Stimulated activated CD4-positive, alpha-beta T cell treated with anti-CD3 and anti-CD28 coated beads, Interleukin-15, amount 100 ng/mL, for 24 hours (primary cell): ENCODE data around the gene VRK1.

ENCODE experiments used
- DNase-seq: peaks from one replicate; pipeline ENCODE4 v3.0.0-alpha.2; 2020

Gene VRK1

GRCh38 chr14:96792003-96792402 lies 5.2 kb upstream of the VRK1 start:
- no peak for DNase-seq

- DNase-seq: no peak
These were observed 4.6 kb upstream of the VRK1 start for GRCh38 chr14:96792591-96792990.

- no peak for DNase-seq
These were observed 3.6 kb upstream of the VRK1 start for GRCh38 chr14:96793547-96793946.

DNA sequence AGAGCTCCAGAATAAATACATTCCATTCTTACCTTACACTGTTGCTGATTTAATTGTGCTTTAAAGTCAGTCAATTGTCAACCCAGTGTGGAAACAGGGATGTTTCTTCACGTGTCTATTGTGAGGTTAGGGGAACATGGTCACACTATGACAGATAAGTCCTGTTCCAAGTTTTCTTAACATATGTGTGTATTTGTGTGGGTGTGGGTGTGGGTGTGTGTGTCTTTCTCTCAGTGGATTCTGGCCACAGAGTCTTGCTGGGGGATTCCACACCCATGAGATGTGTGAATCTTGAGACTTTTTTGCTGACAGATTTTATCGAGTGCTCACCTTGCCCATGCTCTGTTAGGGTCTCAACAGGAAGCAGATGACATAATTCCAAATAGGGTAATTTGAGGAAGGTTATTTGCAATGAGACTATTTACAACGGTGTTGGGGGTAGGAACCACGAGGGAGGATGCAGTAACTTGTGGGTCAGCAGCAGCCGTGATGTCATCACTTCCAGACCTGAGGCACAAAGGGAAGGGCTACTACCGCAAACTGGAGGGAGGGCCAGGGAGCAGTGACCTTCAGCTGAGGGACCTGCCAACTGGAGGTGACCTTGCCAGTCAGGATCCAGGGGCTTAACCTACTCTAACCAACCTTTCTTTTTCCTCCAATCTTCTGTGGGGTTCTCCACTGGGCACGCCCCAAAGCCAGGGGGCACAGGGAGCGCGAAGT lies 1.9 kb upstream of the VRK1 start:
- DNase-seq: no peak

DNA sequence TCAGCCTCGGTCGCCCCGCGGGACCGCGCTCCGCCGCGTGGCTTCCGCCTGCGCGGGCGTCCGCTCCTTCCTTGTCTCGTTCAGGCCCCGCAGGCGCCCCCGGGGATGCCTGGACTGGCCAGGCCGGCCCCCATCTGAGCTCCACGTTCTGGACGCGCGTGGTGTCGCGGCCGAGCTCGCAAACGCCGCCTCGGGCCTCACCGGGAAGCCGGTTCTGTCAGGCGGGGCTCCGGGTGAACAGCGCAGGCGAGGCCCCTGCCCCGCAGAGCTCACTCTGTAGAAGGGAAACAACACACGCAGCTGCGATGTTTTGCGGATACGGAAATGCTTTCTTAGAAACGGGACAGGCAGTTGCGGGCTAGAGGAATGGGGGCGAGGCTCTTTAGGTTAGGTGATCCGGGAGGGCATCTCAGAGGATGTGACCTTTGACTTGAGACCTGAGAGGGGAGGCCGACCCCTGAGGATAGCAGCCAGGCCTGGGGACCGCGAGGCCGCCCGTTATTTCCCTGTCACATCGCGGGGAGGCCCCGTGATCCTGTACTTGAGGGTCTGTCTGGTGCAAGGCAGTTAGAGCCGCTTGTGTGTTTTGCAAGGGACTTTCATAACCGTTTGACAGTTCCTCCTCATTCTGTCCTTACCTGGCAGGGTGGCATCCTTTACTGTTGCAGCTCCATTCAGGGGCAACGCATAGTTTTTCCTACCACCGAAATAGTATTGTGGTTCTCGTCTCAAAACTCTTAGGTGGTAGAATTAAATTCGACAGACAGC lies 584 bp downstream of the VRK1 start:
- DNase-seq: peak; percentile 54

- DNase-seq: no peak
These were observed 1.8 kb downstream of the VRK1 start for GRCh38 chr14:96798956-96799355.

DNA sequence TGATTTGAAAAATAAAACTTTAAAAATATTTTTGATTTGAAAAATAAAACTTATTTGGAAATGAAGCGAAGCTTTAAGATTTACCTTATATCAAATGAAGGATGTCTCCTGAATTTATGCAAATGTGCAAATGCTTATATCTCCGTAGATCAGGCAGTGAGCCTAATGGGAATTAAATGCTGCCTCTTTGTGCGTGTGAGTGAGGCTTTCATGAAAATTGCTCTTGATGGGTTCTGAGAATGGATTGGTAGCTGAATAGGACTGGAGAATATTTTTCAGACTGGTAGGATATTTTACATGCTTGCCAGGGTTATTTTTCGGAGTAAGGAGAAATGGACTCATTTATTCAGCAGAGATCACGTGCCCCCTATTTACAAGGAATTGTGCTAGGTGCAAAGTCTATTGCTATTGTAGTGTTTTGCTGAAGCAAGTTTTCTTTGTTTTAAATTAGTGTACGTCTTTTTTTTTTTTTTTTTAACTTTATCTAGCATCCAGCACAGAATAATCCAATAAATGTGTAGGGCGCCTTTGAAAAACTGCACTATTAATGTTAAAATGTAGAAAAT lies 2.4 kb downstream of the VRK1 start:
- DNase-seq: no peak

GRCh38 chr14:96801931-96802330 lies 4.7 kb downstream of the VRK1 start:
- DNase-seq: no peak

- DNase-seq: no peak
These were observed 5.8 kb downstream of the VRK1 start for GRCh38 chr14:96802963-96803362.

DNA sequence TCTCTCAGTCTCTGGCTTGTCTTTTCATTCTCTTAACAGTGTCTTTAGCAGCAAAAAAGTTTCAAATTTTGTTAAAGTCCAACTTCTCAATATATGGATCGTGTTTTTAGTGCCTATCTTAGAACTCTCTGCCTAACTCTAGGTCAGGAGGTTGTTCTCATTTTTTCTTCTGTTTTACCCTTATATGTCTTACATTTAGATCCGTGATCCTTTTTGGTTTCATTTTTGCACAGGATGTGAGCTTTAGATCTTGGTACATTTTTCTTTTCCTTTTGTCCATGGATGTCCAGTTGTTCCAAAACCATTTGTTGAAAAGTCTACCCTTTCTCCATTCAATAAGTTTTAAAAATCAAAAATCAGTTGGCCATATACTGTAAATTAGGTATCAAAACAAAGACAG lies 6.8 kb downstream of the VRK1 start:
- DNase-seq: no peak

DNA sequence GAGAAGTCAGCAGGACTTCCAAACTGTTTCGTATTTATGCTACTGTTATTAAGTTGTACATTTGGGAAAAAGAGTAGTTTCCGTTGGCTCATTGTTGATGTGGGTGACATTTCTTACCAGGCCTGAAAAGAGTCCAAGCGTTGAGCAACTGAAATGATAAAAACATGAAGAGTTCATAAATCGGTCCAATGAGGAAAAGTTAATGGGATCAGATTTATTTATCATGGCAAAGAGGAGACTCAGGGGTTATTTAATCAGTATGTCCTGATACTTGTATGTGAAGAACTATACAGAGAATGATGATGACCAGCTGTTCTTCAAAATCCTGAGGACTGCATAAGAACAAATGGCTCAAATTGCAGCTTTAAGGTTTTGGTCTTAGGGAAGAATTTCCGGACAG lies 7.7 kb downstream of the VRK1 start:
- no peak for DNase-seq

DNA sequence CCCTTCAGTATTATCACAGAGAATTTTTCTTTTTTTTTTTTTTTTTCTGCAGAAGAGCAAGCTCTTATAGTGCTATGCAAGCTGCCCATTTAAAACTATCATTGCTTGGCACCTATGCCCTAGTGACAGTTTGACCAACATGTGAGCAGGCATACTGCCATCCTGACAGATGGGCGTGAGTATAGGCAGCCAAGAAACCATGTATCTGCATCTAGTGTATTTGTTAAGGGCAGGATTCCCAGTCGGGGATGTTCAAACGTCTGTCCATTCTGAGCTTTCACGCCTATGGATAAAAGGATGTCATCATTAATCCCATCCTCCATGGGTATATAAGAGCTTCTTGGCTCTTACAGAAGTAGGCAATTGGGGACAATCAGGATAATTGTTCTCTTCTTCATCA lies 8.8 kb downstream of the VRK1 start:
- DNase-seq: no peak

GRCh38 chr14:96806836-96807235 lies 9.7 kb downstream of the VRK1 start:
- DNase-seq: no peak

DNA sequence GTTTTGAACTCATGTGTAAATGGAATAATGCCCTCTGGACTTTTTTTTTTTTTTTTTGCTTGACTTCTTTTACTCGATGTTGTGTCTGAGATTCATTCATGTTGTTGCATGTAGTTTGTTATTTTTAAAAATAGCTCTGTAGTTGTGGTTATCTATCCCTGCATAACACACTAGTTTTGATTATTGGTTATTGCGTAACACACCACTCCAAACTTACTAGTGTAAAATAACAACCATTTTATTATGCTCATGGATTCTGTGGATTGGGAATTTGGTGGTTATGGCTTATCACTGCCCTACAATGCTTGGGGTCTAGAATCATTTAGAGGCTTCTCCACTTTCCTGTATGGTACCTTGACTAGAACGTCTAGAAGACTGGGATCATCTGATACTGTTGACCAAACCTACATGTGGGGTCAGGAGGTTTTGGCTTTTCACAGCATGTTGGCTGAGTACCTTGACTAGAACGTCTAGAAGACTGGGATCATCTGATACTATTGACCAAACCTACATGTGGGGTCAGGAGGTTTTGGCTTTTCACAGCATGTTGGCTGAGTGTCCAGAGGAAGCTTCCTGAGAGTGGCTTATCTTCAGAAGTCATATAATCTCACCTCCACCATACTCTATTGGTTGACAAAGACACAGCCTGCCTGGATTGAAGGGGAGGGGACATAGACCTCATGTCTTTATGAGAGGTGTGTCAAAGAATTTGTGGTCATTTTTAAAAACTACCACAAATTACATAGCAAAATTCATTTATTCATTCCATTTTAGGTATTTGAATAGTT lies 11.6 kb downstream of the VRK1 start:
- no peak for DNase-seq

- no peak for DNase-seq
These were observed 14.1 kb downstream of the VRK1 start for GRCh38 chr14:96811265-96811664.

- no peak for DNase-seq
These were observed 14.9 kb downstream of the VRK1 start for GRCh38 chr14:96811985-96812667.

GRCh38 chr14:96816281-96816680 lies 19.1 kb downstream of the VRK1 start:
- DNase-seq: no peak

DNA sequence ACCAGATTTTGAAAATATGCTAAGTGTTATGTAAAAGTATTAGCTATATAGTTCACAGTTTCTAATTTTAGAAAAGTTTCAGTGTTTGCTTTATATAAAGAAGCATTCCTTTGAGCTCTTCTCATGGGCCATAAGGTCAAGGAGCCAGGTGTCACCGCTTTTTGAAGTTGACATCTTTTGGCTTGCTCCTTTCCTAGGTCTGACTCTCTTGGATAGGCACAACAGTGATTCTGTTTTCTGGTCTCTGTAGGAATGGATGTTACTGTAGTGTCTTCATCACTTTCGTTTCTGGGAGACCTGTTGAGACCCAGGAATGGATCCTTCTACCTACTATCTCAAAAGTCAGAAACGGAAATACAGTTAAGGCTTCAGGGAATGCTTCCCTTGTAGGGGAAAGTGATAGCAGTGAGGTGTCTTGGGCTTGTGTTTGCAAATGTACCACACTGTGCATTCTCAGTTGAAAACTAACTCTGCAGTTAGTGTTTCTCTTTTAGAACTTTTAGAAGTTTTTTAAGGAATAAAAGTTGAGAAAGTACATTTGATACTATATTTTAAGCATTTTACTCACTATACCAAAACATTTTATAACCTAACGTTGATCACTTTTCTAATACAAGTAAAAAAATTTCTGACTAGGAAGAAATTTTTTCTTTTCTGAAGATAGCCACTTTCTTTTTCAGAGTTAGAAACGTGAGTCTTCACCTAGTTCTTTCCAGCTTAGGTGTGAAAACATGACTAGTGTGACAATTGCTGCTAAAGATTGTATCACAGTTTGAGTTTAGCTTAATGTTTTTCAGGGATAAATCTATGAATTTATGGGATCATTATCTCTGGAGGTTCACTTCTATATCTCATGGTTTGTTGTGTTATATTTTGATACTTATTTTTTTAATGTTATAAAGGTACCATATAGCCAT lies 20.8 kb downstream of the VRK1 start:
- no peak for DNase-seq

GRCh38 chr14:96821501-96821900 lies 24.3 kb downstream of the VRK1 start:
- no peak for DNase-seq

GRCh38 chr14:96823652-96824051 lies 26.5 kb downstream of the VRK1 start:
- no peak for DNase-seq

GRCh38 chr14:96824283-96824682 lies 27.1 kb downstream of the VRK1 start:
- no peak for DNase-seq

DNA sequence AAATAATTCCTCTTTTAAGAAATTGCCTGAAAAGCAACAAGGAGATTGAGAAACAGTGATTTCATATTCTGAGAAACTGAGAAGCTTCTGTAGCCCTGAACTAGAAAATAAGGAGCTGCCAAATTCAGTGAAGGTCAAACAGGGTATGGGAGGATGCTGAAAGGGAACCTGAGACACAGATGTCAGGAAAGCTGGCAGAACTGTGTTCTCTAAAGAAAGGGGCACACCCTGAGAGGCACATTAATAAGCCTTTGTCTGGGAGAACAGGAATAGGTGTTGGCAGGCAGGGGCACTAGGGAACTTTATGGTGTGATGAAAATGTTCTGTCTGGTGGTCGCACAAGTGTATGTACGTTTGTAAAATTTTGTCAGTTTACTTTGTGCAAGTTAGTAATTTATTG lies 29.6 kb downstream of the VRK1 start:
- no peak for DNase-seq
